SHP77 treated with DMSO at 0.1 percent for 48 hours (cell line): Measurements from ENCODE around the gene CRISPLD2.

Experiments used
- DNase-seq: peaks from one replicate; lab custom pipeline; 2025; lab: John Stamatoyannopoulos, UW

Gene CRISPLD2, protein sequence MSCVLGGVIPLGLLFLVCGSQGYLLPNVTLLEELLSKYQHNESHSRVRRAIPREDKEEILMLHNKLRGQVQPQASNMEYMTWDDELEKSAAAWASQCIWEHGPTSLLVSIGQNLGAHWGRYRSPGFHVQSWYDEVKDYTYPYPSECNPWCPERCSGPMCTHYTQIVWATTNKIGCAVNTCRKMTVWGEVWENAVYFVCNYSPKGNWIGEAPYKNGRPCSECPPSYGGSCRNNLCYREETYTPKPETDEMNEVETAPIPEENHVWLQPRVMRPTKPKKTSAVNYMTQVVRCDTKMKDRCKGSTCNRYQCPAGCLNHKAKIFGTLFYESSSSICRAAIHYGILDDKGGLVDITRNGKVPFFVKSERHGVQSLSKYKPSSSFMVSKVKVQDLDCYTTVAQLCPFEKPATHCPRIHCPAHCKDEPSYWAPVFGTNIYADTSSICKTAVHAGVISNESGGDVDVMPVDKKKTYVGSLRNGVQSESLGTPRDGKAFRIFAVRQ

DNA sequence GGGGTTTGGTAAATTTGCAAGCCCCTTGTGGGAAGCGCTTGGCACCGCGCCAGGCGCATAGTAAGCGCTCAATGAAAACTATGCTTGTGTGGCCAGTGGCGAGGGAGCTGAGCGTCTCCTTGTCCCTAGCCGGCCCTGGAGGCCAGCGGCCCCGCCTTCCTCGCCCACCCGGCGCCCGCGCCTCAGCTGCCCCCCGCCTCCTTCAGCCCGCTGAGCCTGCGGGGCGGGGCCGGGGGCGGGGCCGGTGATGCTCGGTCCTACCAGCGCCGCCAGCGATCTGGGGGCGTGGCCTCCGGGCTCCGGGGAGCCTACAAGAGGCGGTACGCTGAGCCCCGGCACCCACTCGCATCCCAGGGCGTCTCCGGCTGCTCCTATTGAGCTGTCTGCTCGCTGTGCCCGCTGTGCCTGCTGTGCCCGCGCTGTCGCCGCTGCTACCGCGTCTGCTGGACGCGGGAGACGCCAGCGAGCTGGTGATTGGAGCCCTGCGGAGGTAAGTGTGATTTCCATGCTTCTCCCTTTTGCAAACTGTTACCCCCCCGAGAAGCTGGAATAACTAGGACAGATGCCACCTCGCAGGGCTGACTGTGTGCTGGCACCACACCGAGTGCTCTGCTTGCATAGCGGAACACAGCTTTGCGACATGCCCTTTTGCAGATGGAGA lies at the start of gene CRISPLD2:
Gene CRISPLD2 (plus strand): TSS at position 342 of the 661 bp plus-strand sequence. CDS start 18,511 bp downstream, outside the sequence.
- peak; percentile 88 for DNase-seq

DNA sequence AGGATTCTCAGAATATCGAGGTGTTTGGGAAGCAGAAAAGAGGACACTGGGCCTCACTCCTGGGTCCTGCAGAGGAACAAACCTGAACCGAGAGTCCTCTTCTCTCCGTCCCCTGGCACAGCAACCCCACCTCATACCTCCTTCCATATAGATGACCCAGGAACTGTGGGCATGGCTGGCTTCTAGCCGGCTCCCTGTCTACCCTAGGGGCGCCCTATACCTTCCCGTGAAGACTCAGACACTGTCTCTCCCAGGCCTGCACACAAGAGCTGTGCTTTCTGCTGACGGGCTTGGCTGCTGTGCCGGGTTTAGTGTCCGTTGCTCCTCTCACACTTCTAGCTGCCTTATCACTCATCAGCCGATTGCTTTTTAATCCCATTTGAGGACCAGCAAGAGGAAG lies 46.5 kb upstream of the CRISPLD2 start:
- no peak for DNase-seq

DNA sequence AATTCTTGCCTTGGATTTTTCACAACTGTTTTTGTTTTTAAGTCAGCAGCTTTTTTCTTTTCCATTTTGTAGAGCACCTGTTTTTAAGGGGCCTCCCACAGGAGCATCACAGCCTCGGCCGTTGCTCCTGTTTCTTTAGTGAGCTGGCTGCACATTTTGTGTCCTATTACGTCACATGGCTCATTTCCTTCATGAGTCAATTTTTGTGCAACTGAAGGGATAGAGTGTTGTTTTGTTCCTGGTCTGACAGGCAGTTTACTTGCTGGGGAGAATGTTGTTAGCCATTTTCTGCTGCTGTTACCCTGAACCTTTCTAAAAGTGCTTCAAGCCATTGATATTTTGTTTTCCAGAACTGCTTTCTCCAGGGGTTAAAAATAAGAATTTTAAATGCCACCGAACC lies 45.0 kb upstream of the CRISPLD2 start:
- DNase-seq = no peak

DNA sequence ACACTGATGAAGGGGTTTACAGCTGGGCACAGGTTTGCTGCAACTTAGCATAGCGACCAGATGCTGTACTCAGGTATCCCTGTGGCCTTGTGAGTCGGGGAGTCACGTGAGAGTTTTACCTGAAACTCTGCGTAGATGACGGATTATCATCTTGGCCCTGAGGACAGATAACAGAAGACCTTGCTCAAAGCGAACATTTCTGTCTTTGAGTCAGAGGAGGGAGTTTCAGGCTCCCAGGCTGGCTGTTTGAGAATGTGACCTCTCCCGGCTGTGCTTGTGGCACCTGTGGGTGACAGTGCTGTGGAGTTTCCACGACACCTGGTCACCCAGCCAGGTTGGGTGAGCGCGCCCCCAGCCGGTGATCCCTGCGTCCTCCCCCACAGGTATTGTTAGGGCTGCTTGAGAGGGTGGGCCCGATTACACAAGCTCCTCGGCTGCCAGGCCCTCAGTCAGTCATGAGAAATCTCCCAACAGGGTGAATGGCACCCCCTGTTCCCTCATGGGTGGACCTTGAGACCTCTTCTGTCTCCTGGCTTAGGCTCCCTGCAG lies 44.4 kb upstream of the CRISPLD2 start:
- DNase-seq = no peak

DNA sequence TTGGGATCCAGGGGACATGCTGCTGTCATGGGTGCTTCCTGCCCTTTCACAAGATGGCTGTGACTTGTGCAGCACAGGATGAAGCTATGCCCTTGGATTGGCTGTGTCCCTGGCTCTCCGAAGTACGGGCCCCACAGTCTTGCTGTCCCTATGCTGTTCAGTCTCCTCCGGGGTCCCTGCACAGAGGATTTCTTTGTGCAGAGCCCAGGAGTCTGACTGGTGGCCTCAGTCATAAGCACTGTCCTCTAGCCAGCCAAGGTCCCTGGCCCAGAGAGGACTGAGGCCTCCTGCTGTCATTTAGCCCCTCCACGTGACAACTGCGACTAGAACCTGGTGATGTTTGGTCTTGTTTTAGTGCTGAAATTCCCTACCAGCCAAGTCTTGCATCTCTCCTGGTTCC lies 42.4 kb upstream of the CRISPLD2 start:
- DNase-seq = no peak

DNA sequence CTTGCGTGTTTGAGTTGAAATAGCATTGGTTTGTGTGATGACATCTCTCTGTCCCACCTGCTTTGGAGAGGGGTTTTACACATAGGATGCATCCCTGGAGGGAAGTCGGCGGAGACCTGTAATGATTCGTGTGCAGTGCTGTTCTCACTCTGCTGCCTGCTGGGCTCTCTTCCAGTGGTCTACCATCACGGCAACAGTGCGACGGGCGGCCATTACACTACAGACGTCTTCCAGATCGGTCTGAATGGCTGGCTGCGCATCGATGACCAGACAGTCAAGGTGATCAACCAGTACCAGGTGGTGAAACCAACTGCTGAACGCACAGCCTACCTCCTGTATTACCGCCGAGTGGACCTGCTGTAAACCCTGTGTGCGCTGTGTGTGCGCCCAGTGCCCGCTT lies 41.1 kb upstream of the CRISPLD2 start:
- no peak for DNase-seq

DNA sequence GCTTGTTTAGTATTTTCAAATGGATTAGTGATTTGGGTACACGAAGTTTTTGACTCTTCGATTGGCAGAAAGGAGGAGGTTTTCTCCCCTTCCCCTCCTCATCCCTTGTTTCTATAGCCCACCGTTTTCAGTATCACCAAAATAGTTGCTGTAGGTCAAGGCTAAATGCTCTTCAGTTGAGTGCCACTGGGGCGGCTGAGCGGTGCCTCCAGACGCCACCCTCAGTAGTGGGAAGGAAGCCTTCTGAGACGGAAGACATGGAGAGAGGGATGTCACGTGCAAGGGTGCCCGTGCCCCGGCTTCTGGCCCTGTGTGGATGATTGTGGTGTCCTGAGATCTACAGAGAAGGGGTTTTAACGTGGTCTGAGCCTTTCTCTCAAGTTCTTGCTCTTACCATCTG lies 39.7 kb upstream of the CRISPLD2 start:
- DNase-seq = no peak

DNA sequence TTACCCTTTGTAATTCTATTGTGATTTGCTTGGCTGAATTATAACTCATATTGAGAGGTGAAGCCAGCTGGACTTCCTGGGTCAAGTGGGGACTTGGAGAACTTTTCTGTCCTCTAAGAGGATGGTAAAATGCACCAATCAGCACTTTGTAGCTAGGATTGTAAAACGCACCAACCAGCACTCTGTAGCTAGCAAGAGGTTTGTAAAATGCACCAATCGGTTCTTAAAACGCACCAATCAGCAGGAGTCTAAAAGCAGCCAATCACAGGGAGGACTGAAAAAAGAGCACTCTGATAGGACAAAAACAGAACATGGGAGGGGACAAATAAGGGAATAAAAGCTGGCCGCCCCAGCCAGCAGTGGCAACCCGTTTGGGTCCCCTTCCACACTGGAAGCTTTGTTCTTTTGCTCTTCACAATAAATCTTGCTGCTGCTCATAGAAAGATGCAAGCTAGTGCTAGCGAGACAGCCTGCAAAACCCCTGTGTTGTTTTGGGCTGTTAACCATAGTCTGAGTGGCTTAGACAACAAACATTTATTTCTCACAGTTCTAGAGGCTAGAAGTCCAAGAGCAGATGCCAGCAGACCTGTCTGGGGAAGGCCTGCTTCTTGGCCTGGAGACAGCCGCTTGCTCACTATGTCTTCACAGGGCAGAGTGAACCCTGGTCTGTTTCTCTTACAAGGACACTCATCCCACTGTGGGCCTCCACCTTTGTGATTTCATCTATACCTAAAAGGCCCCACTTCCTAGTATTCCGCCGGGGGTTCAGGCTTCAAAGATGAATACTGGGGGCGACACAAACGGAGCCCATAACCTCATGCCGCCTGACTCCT lies 39.0 kb upstream of the CRISPLD2 start:
- no peak for DNase-seq

DNA sequence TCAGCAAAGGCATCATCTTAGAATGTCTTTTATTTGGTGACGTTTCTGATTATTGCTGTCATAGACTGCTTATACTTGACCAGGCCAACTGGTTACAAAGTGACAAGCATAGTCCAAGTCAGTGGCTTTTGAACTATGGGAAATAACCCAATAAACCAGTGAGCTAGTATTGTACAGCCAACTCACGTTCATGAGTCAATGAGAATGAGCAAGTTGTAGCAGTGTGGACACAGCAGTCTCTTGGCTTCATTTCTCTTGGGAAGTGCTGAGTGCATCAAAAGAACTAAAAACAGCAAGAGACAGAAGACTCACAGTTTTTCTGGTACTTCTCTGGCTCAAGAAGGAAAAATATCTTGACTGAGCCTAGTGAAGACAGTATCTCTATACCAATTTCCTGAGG lies 36.9 kb upstream of the CRISPLD2 start:
- DNase-seq = no peak

DNA sequence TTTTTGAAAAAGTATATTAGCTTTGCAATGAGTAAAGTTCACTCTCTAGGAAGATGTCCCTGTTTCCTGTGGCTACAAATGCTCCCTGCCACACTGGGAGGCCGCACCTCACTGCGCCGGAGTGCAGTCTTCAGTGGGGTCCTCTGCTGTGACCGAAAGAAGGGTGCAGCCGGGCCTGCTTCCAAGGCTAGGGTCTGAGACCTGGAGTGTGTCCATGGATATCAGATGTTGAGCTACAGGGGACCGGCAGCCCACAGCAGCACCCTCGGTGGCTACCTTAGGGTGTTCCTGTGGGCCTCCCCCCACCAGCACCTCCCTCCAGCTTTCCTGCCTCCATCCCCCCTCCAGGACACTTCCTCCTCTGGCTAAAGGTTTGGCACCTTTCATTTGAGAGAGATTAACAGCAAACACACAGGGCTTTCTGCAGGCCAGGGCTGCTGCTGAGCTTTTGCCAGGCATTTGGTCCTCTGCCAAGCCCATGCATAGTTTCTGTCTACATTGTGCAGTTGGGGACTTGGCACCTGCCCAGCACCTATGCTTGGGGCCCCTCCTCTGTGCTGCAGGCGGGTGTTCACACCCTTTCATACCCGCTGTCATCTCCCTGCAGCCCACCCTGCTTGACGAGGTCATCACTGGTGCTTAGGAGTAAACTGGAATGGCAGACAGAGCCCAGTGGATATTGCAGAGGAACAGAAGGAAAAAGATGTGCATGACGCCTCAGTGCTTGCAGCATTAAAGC lies 33.8 kb upstream of the CRISPLD2 start:
- DNase-seq = peak; percentile 94

DNA sequence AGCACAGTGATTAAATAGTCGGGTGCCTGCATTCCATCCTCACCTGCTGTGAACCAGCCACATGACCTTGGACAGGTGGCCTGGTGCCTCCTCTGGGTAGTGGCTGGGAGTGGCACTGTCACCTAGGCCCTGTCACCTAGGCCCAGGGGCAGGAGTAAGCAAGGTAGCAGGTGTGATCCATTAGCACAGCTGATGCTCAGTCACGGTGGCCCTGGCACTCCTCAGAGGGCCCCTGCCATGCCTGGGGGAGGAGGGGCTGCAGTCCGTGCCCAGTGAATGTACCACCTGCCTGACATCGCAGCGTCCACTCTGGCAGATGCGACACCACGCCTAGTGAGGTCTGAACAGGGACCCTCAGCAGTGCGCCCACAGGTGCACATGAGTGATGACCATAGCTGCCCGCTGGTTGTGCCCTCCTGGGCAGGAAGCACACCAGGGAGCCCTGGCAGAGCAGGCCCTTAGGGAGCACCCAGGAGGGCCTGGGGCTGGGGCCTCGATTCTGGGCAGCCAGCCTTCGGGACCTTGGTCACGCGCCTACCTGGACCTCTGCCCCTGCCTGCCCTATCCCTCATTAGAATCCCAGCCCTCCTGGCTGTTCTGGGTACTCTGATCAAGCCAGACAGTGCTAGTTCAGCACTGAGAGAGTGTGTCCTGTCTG lies 33.1 kb upstream of the CRISPLD2 start:
- DNase-seq = peak; percentile 48

DNA sequence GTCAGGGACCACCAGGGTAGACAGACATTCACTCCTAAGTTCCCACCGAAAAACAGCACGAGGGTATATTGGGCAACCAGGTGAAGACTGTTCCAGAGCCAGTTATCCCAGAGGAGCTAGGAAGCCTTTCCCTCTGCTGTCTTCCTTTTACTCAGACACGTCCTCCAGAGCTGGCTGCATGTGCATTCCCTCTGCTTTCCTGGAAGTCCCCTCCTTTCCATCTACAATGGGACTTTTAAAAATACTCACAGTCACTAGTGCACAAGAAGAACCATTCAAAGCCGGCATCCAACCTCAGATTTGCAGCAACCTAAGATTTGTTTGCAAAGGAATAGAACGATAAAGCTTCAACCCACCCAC lies 32.5 kb upstream of the CRISPLD2 start:
- DNase-seq = no peak

DNA sequence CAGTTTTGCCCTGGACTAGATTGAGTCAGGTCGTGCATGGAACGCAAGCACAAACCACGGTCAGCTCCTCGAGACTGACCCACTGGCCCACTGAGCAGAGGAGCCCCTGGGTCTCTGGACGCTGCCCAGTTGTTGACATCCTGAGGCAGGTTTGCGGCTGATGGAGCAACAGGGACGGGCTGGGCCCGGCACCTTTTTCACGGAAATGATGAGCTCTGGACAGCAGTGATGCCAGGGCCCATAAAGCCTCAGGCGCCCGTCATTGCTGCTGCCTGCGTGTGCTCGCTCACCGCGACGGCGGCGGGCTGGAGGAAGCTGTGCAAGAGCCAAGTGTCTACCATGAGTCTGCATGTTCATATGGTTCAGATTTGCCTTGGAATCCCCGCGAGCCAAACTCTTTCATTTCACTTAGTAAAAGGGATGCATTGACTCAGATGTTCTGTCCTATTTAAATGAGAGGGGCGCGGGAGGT lies 30.8 kb upstream of the CRISPLD2 start:
- DNase-seq = no peak

DNA sequence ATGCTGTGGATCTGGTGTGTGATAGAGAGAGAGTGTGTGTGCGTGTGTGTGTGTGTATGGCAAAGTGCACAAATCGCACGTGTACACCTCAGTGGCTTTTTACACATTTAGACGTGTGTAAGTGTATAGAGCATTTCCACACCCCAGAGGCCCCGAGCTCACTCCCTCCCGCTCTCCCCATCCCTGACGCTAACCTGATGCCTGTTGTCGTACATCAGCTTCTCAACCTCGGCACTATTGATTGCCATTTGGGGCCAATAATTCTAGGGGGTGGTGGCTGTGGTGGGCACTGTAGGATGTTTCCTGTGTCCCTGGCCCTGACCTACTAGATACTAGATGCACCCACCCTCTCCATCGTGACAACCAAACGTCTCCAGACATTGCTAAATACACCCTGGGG lies 30.4 kb upstream of the CRISPLD2 start:
- no peak for DNase-seq

DNA sequence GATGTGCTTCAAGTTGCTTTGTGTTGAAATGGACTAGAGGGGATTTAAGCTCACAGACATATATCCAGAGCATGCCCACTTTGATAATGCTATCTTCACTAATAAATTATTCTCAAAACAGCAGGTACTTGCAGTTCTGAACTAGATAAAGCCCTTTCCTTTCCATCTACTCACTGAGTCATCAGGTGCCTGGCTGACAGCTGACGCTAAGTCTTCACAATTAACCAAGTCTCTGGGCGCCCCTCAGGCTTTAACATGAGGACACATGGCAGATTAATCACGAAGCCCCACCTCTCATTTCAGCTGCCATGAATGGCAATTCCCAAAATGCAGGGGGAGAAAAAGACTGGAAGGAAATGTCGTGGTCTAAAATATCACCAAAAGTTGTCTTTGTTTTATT lies 29.5 kb upstream of the CRISPLD2 start:
- no peak for DNase-seq

DNA sequence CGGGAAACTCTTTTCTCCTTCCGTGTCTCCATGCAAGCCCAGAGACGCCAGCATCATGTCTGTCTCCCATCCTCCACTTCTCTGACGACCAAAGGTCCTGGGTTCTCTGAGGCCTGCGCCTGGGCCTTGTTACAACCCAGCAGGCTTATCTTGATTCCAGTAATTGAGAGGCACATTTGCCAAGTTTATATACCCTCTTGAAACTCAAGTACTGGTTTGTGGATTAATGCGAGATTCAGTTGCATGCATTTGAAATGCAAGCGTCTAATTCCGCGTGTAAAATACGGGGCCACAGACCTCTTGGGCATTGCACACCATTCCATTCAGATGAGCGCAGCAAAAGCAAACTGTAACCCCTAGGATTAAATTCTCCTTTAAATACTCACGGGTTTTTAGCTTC lies 28.7 kb upstream of the CRISPLD2 start:
- DNase-seq = no peak

DNA sequence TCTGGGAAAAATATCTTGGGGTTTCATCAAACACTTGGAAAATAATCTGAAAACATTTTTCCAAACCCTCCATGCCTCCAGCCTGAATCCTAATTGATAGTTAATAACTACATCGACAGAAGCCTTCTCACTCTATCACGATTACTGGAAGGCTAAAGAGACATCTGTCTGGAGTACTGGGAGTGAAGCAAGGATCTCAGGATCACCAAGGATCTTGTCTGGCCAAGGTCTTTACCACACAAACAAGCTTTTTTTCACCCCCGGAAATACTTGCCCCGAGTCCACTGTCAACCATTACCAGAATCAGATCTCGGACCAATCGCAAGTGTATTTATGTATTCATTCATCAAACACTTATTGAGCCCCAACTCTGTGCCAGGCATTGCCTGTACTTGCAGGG lies 28.3 kb upstream of the CRISPLD2 start:
- no peak for DNase-seq

DNA sequence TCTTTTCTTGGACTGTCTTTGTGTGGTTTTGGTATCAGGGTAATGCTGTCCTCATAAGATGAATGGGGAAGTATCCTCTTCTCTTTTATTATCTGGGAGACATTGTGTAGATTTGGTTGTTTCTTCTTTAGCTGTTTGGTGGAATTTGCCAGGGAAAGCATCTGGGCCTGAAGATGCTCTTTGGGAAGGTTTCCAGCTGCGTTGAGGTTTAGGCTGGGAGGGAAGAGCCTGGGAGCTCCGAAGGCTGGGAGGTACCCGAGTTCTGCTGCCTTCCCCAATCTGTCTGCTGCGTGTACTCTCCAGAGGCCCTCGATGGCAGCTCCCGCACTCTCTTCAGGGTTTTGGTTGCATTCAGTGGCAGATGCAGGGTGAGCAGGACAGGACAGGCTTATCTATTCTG lies 25.6 kb upstream of the CRISPLD2 start:
- DNase-seq = no peak

DNA sequence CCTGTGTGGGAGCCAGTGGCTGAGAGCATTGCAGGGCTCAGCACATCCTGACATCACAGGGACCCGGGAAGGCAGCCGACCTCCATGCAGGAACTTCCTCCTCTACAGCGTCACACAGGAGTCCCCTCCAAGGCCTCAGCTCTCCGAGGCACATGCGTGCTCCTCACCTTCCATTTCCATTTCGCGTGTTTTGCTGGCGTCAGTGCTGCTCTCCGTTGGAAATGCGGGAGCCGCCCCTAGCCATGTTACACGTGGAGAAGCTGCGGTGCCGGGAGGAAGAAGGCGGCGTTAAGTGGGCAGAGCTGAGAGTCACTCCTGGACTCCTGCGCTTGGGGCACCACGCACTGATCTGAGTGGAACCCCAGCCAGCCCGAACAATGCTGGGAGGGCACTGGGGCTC lies 25.2 kb upstream of the CRISPLD2 start:
- no peak for DNase-seq

DNA sequence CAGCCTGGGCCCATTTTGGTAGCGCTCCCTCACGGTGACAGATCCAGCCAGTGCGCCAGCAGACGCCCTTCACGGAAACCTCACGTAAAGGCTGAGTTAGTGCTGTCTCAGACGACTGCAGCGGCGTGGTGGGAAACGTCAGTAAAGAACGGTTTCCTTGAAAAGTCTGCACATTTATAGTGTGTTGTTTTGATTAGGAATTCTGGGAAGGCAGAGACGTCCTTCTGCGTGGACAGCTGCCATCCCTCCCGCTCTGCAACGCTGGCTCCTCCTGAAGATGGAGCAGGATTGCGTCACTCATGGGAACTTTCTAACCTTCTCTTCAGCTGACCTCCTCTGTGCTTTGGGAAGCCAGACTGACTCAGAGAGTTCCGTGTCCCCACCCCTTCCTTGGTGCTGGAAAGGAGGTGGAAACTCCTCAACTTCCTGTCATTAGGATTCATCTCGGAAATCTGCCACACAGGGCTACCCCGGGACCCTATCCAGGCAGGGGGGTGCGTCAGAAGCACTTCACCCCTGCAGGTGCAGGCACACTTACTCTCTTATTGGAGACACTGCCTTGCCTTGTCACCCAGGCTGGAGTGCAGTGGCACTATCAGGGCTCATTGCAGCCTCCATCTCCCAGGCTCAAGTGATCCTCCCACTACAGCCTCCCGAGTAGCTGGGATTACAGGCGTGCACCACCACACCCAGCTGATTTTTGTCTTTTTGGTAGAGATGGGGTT lies 24.3 kb upstream of the CRISPLD2 start:
- no peak for DNase-seq
